OCI-LY3 (cell line): Measurements from ENCODE around the gene IMMP2L.

Experiments used
- H2AFZ ChIP-seq: fragments of 200-600, 300-600 bp; shearing (Covaris generic); 2 replicates; pipeline ENCODE4 v1.6.0; 2014; ENCODE audit warnings: antibody characterized with exemption, low read depth, low read length
- H3K27ac ChIP-seq: fragments of 200-600, 300-600 bp; sonication (generic); 2 replicates; pipeline ENCODE4 v1.5.1; 2014; ENCODE audit warnings: mild to moderate bottlenecking, low read length, moderate library complexity, mixed read lengths
- H3K27me3 ChIP-seq: fragments of 200-600, 300-600 bp; sonication (generic); 2 replicates; pipeline ENCODE4 v1.6.1; 2014; ENCODE audit warnings: low read depth, low read length, mixed read lengths
- H3K36me3 ChIP-seq: fragments of 200-600, 300-600 bp; sonication (generic); replicated peaks from 2 replicates; pipeline ENCODE3; 2014; ENCODE audit warnings: low read depth, low read length, mixed read lengths
- H3K4me1 ChIP-seq: fragments of 300-600, 200-600 bp; sonication (generic); 2 replicates; pipeline ENCODE4 v1.6.1; 2014; ENCODE audit warnings: low read length, mixed read lengths
- H3K4me2 ChIP-seq: fragments of 200-600, 300-600 bp; sonication (generic); 2 replicates; pipeline ENCODE4 v1.6.1; 2014; ENCODE audit warnings: low read length, mixed read lengths
- H3K4me3 ChIP-seq: fragments of 300-600, 200-600 bp; sonication (generic); 2 replicates; pipeline ENCODE4 v1.5.1; 2014; ENCODE audit warnings: antibody characterized with exemption, mild to moderate bottlenecking, low read length, moderate library complexity
- H3K79me2 ChIP-seq: fragments of 300-600, 200-600 bp; shearing (Covaris generic); 2 replicates; pipeline ENCODE4 v1.6.1; 2014; ENCODE audit warnings: mild to moderate bottlenecking, low read length, mixed read lengths
- H3K9ac ChIP-seq: fragments of 300-600, 200-600 bp; shearing (Covaris generic); 2 replicates; pipeline ENCODE4 v1.6.0; 2014; ENCODE audit warnings: mild to moderate bottlenecking, low read length, moderate library complexity
- H3K9me3 ChIP-seq: fragments of 200-600, 300-600 bp; shearing (Covaris generic); 2 replicates; pipeline ENCODE4 v1.6.1; 2014; ENCODE audit warnings: low read length, mixed read lengths; ENCODE audit not compliant: insufficient read depth
- H4K20me1 ChIP-seq: fragments of 200-600, 300-600 bp; sonication (generic); 2 replicates; pipeline ENCODE4 v1.6.1; 2016; ENCODE audit warnings: low read length, mixed read lengths; ENCODE audit not compliant: insufficient read depth
- EZH2phosphoT487 ChIP-seq: fragments of 200-600 bp; shearing (Covaris generic); IDR thresholded peaks from 2 replicates; pipeline ENCODE4 v1.6.1; 2018; ENCODE audit warnings: antibody characterized with exemption, mixed run types, low read depth
- TF ChIP-seq, protein P1 (sequence below): fragments of 200-600, 300-600 bp; sonication (generic); IDR thresholded peaks from 2 replicates; pipeline ENCODE4 v1.5.1; 2014; ENCODE audit warnings: antibody characterized with exemption, low read length, low read depth

The IMMP2L gene

DNA sequence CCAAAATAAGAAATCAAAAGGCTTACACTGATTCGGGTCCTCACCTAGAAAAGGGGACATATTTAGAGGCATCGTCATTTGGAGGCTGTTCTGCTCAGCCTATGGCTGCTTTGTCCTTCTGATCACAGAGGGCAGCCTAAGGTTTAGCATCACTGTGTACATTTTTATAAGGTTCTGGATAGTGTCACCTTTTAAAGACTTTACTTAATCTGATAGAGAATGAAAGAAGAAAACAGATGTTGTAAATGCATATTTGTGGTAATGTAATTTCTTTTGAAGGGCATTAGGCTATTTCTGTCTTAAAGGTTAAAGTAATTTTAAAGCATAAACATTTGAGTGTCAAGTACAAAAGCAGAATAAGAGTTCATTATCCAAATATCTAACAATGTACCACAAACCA lies 916.7 kb downstream of the IMMP2L start:
- Histone ChIP-seq H3K9me3 (no peaks in the 10 kb centered on the region), H3K4me3 (no peak overlapping the region), H3K79me2 (no peaks in the 10 kb centered on the region), H3K36me3 (no peaks in the 10 kb centered on the region), H4K20me1 (no peaks in the 10 kb centered on the region), H3K27me3 (no peaks in the 10 kb centered on the region), H3K4me2 (no peak overlapping the region), H3K9ac (no peak overlapping the region), H2AFZ (no peak overlapping the region), H3K4me1 (no peaks in the 10 kb centered on the region), H3K27ac (no peak overlapping the region)
- no peak for TF ChIP-seq EZH2phosphoT487
- TF ChIP-seq, protein P1, sequence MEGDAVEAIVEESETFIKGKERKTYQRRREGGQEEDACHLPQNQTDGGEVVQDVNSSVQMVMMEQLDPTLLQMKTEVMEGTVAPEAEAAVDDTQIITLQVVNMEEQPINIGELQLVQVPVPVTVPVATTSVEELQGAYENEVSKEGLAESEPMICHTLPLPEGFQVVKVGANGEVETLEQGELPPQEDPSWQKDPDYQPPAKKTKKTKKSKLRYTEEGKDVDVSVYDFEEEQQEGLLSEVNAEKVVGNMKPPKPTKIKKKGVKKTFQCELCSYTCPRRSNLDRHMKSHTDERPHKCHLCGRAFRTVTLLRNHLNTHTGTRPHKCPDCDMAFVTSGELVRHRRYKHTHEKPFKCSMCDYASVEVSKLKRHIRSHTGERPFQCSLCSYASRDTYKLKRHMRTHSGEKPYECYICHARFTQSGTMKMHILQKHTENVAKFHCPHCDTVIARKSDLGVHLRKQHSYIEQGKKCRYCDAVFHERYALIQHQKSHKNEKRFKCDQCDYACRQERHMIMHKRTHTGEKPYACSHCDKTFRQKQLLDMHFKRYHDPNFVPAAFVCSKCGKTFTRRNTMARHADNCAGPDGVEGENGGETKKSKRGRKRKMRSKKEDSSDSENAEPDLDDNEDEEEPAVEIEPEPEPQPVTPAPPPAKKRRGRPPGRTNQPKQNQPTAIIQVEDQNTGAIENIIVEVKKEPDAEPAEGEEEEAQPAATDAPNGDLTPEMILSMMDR = no peak

DNA sequence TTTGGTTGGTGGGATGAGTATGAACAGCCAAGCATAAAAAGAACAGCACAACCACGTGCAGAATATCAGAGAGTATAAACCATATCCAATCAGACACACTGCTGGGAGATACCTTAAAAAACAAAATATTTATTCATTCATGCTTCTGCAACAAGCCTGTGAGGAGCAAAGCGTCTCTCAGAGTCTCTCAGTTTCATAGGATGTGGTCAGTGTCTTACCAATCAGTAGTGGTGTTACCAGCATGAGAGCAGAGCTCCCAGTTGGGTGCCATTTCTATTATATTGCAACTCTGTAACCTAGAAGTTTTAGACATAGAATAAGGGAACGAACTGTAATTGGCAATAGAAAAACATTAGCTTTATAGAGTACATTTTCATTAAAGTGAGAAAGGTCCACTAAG lies 917.2 kb downstream of the IMMP2L start:
- Histone ChIP-seq H3K9me3 (no peaks in the 10 kb centered on the region), H3K27me3 (no peaks in the 10 kb centered on the region), H3K4me1 (no peaks in the 10 kb centered on the region), H3K79me2 (no peaks in the 10 kb centered on the region), H3K36me3 (no peaks in the 10 kb centered on the region), H3K4me2 (no peak overlapping the region), H4K20me1 (no peaks in the 10 kb centered on the region), H3K27ac (no peak overlapping the region), H3K4me3 (no peak overlapping the region), H2AFZ (no peak overlapping the region), H3K9ac (no peak overlapping the region)
- TF ChIP-seq, protein P1 = no peak
- no peak for TF ChIP-seq EZH2phosphoT487

DNA sequence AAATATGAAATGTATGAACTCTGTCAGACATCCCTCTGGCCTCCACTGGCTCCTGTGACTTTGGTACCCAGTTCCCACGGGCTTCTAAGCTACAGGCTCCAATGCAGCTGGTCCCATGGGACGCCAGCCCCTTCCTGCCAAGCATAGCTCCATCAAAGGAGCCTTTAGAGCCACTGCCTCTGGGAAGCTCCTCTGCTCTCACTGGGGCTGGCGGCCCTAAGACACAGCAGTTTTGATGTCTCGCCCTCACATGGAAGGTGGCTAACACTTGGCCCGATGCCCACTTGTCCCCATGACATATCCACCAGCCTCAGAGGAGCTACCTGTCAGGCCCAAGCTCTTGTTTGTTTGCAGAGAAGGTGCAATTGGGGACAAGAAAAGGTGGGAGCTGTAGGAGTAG lies 925.0 kb downstream of the IMMP2L start:
- TF ChIP-seq, protein P1 = no peak
- no peak for TF ChIP-seq EZH2phosphoT487
- H3K27me3 ChIP-seq = no peaks in the 10 kb centered on the region
- H3K36me3 ChIP-seq = no peaks in the 10 kb centered on the region
- no peaks in the 10 kb centered on the region for H4K20me1 ChIP-seq
- no peak overlapping the region for H3K4me3 ChIP-seq
- H3K4me2 ChIP-seq = no peak overlapping the region
- no peak overlapping the region for H2AFZ ChIP-seq
- no peaks in the 10 kb centered on the region for H3K79me2 ChIP-seq
- no peaks in the 10 kb centered on the region for H3K4me1 ChIP-seq
- no peak overlapping the region for H3K27ac ChIP-seq
- H3K9ac ChIP-seq = no peak overlapping the region
- H3K9me3 ChIP-seq = no peaks in the 10 kb centered on the region

DNA sequence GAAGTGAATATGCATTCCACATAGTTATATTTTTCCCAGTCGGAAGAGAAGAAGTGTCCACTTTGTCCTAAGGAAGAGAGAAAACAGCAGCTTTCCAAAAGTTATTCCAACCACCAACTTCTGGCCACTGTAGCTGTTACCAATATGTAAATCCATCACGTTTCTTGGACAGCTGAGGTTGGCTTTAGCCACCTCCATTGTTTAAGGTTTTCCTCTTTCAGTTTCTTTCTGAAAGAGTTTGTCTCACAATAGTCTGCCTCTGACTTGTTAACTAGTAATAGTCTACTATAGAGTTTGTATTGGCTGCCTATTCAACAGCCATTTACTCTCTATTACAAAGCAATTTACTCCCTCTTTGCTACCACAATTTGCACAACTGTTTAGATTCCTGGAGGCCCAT lies 929.0 kb downstream of the IMMP2L start:
- H2AFZ ChIP-seq = no peak overlapping the region
- H3K27ac ChIP-seq = no peak overlapping the region
- no peak overlapping the region for H3K4me3 ChIP-seq
- H3K36me3 ChIP-seq = no peaks in the 10 kb centered on the region
- H3K4me2 ChIP-seq = no peak overlapping the region
- no peaks in the 10 kb centered on the region for H4K20me1 ChIP-seq
- H3K9ac ChIP-seq = no peak overlapping the region
- no peaks in the 10 kb centered on the region for H3K9me3 ChIP-seq
- no peaks in the 10 kb centered on the region for H3K79me2 ChIP-seq
- no peaks in the 10 kb centered on the region for H3K4me1 ChIP-seq
- no peak for TF ChIP-seq EZH2phosphoT487
- TF ChIP-seq, protein P1 = no peak
- H3K27me3 ChIP-seq = no peaks in the 10 kb centered on the region
